ENCODE data around the gene HABP2.

The HABP2 gene

GRCh38 chr10:113627836-113628235, 75.0 kb downstream of the HABP2 start:
- DNase-seq (ENCODE audit: low spot score) = no peak
- ChIA-PET POLR2A (ENCODE audit: low non-redundant PET) (no interaction called here), CTCF (interaction anchor here (0.7 kb wide), 1 partner anchor 1133 kb away, joined by 3 read pairs; no protein-coding TSS in a partner anchor)
- no peak overlapping the region for H3K27ac ChIP-seq
- TF ChIP-seq CTCF (conservative IDR thresholded peaks at IDR 0.05; ENCODE audit: low read depth) = no peak

DNA sequence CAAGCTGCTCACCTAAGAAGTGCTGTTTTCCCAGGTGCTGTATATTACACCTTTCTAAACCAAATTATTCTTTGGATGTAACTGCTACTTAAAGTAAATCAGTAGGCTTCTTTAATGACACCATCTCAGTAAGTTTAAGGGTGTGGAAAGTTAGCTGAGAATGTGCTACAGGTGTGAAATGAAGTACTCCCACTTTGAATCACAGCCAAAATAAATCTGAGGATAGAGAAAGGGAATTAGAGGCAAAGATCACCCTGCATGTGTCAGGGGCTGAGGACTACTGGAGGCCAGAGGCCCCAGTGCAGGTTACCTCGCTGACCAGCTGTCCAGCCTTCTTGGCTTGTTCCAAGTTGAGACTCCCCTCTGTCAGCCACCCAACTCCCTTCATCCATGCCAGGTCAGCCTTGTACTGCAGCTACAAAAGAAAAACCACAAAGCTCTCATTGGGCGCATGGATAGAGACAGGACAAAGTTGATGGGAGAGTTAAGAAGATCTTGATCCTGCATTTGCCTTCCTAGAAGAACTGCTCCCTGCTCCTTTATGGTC, 75.8 kb downstream of the HABP2 start:
- ChIA-PET CTCF (no interaction called here), POLR2A (ENCODE audit: low non-redundant PET) (no interaction called here)
- no peak for DNase-seq (ENCODE audit: low spot score)
- TF ChIP-seq CTCF (conservative IDR thresholded peaks at IDR 0.05; ENCODE audit: low read depth) = no peak
- H3K27ac ChIP-seq = no peak overlapping the region

DNA sequence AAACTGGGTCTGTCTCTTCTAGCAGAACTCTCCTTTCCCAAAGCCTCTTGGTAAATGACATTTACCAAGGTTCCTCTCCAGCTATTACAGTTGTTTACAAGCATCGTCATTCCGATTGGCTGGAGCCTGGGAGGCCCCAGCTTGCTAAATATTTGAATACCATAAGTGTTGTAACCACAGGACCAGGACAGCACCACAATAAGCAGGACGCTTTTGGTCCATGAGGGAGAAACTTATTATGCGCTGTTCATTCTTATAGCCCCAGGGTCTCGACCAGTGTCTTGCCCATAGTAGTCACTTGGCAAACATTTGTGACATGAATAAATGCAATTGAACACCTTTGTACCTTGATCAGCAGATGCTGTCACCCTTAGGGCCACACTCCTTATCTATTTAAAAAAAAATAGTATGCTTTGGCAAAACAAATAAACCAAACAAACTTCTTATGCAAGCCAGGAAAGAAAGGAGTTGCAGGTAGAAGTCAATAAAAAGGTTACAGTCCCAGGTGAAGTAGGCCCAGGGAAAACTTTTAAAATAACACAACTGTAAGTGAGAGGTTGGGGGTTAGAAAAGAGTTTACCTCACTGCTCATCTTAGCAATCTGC, 78.2 kb downstream of the HABP2 start:
- H3K27ac ChIP-seq = no peak overlapping the region
- TF ChIP-seq CTCF (conservative IDR thresholded peaks at IDR 0.05; ENCODE audit: low read depth) = no peak
- ChIA-PET POLR2A (ENCODE audit: low non-redundant PET) (no interaction called here), CTCF (interaction anchor here (0.6 kb wide), 1 partner anchor 15 kb away, joined by 3 read pairs; no protein-coding TSS in a partner anchor)
- DNase-seq (ENCODE audit: low spot score) = no peak

GRCh38 chr10:113631684-113632367, 79.0 kb downstream of the HABP2 start:
- no peak for DNase-seq (ENCODE audit: low spot score)
- POLR2A ChIA-PET (ENCODE audit: low non-redundant PET) = no interaction called here
- no peak for TF ChIP-seq CTCF (conservative IDR thresholded peaks at IDR 0.05; ENCODE audit: low read depth)
- CTCF ChIA-PET = interaction anchor here (0.6 kb wide), 1 partner anchor 16 kb away, joined by 3 read pairs; no protein-coding TSS in a partner anchor
- no peak overlapping the region for H3K27ac ChIP-seq
